OCI-LY1 (cell line): ENCODE data around the gene HIPK1.
"Not testable (repeated sequence)": the region's sequence is repeated elsewhere in the genome, so short reads cannot be mapped to it uniquely, and the experiment has no call there.

Experiments
- CTCF ChIP-seq: fragments of 200-600 bp; sonication (generic), shearing (Covaris generic); IDR thresholded peaks from 2 replicates; pipeline ENCODE4 v1.5.1; 2017; ENCODE audit warnings: mild to moderate bottlenecking, antibody characterized with exemption, low read length, moderate library complexity, mixed read lengths
- EZH2 ChIP-seq: fragments of 200-600 bp; sonication (generic), shearing (Covaris generic); IDR thresholded peaks from 2 replicates; pipeline ENCODE4 v1.8.0; 2017; ENCODE audit warnings: borderline replicate concordance, mixed run types, mild to moderate bottlenecking, antibody characterized with exemption, low read length, moderate library complexity, mixed read lengths

- TF ChIP-seq CTCF, EZH2: not testable (repeated sequence)
These were observed 77.7 kb downstream of the HIPK1 start for GRCh38 chr1:114006825-114007224.
